ENCODE data around the gene PCDH1. TPM values are rescaled to one million over a fixed set of nuclear protein-coding genes. Genes with fewer than 3 reads are reported as not detected.
"Not testable (repeated sequence)": the region's sequence is repeated elsewhere in the genome, so short reads cannot be mapped to it uniquely, and the experiment has no call there.

Gene PCDH1
- 10.7 and 11.9 TPM in 2 replicates for polyA plus RNA-seq (2014; cell fraction: cytosol; rRNA removed)
- polyA plus RNA-seq (2014; cell fraction: nucleus; rRNA removed) = 9.0 and 10.1 TPM in 2 replicates

- DNase-seq (ENCODE audit: low spot score) = no peak
These were observed at the start of gene PCDH1 for GRCh38 chr5:141878186-141878710. Gene PCDH1 (minus strand): TSS chr5:141878410. CDS start chr5:141878262, 148 bp downstream.

GRCh38 chr5:141926434-141926833 lies 48.2 kb upstream of the PCDH1 start:
- DNase-seq (ENCODE audit: low spot score) = no peak

DNA sequence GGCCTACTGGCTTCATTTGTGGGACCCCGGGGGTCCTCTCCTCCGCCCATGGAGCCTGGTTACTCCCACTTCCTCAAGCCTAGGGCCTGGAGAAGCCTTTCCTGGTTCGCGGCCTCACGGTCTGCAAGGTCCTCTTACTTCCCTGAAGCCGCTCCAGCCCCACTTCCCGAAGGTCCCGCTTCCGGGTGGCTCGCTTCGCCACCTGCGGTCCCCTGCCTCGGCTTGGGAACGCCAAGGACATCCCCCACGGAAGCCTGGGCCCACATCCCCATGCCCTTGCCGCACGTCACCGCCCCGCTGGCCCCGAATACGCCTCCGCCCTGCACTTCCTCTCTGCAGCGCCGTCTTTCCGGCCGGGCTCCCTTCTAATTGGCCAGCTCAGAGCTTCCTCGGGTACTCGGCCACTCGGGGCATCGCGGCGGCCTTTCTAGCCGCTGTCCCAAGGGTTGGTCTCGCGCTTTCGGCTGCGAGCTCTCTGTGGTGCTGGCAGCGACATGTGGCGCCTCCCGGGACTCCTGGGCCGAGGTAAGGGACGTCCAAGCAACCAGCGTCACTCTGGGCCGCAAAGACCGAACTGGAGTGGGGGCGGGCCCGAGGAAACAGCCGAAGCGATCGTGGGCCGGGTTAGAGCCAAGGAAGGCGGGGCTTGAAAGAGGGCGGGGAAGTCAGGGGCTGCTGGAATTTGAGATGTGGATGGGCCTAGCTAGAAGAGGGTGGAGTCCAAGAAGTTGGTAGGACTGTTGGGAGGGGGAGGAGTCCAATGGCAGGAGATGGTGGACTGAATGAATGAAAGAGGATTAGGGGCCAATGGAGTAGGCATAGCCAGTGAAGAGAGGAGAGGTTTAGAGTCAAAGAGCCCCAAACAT lies 45.5 kb upstream of the PCDH1 start, which contains the start of gene DELE1:
TSS of gene DELE1 (plus strand) at position 424 of the 866 bp plus-strand sequence. CDS start at position 495, 71 bp downstream.
- DNase-seq (ENCODE audit: low spot score) = peak; percentile 94

DNA sequence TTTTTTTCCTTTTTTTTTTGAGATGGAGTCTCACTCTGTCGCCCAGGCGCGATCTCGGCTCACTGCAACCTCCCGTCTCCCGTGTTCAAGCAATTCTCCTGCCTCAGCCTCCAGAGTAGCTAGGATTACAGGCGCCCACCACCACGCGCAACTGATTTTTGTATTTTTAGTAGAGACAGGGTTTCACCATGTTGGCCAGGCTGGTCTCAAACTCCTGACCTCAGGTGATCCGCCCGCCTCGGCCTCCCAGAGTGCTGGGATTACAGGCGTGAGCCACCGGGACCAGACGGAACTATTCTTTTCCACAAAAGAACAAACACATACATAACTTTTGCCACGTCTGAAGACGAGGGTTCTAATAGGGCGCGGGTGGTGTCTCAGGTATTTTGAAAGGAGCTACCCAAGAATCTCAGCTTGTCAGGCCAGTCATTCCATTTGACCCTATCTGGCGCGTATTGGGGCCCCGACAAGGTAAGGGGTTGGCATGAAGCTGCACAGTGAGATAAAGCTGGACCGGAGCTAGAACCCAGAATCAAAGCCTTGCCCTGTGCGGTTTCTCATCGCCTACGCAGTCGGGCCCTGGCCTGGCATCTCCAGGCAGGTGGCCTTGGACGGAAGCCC lies 44.7 kb upstream of the PCDH1 start:
- DNase-seq (ENCODE audit: low spot score) = not testable (repeated sequence)

DNA sequence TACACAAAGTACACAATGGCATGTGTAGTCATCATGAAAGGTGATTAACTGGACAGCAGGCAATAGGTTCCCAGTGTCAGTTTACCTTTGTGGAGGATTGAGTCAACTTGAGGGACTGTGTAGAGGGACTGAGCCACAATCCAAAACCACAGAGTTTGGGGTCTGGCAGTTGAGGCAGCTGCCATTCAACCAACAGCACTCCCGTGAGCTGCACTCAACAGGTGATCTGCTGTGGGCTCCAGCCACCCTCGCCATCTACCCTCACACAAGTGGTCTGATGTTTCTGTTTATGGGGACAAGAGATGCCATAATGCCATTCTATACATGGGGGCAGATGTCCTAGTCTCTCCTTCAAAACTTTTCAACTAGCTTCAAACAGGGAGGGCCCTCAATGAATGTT lies 42.6 kb upstream of the PCDH1 start:
- no peak for DNase-seq (ENCODE audit: low spot score)

DNA sequence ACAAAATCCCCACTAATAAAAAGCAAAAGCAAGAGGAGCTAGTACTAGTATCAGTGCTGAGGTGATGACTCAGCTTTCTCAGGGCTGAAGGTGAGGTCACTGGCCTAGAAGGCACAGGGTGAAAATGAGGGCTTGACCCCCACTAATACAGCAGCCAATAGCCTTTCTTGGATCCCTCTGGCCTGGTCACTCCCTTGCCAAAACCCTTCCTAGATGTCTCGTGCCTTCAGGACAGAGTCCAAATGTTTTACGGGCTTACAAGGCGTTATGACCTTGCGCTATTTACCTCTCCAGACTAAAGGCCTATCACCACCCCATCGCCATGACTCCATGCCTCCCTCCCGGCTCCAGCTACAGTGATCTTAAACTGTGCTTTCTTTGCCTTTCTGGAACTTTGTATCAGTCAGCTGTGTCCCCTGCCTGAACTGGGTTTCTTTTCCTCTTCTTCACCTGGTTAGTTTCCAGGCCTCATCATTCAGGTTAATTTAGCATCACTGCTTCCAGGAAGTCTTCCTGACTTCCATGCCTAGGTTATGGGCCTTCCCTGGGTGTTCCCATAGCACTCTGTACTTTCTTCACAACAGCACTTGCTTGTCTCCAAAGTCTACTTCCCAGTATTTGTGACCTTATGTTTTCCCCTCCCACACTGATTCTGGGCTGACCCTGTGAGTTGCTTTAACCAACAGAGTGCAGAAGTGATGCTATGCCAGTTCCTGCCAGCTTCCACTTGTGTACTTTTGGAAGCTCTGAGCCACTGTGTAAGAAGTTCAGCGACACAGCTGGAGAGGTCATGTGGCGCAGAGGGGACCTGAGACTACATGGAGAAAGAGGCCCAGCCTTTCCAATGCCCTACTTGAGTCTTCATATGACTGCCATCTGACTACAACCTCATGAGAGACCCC lies 41.3 kb upstream of the PCDH1 start:
- DNase-seq (ENCODE audit: low spot score) = no peak

DNA sequence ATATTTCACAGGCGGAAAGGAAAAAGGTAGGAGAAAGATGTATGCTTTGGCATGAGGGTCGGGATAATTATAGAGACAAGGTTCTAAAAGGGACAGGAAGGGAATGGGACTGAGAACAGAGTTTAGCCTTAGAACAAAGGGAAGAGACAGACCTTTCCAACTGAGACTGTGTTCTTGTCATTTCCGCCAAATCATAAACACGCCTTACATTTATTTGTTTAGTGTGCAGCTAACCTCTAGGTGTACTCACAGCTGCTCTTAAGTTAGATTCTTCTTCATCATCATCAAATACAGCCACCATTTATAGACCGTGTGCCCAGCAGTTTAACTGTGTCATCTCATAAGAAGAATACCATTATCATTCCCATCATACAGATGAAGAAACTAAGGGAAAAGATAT lies 39.5 kb upstream of the PCDH1 start:
- no peak for DNase-seq (ENCODE audit: low spot score)

DNA sequence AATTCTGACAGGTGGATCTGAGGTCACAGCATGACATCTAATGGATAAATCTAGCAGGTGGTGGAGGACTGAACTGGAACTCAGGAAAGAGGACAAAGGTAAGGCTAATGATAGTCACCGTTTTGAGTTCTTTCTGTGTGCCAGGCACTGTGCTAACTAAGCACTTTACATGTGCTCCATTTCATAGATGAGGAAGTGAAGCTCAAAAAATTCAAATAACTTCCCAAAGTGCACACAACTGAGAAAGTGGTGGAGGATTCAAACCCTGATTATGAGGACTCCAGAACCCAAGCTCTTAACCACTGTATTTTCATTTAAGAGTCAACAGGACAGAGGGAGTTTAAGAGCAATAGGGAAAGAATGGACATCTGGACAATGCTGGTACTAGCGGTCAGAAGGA lies 38.3 kb upstream of the PCDH1 start:
- no peak for DNase-seq (ENCODE audit: low spot score)

- no peak for DNase-seq (ENCODE audit: low spot score)
These were observed 37.7 kb upstream of the PCDH1 start for GRCh38 chr5:141915881-141916336.

DNA sequence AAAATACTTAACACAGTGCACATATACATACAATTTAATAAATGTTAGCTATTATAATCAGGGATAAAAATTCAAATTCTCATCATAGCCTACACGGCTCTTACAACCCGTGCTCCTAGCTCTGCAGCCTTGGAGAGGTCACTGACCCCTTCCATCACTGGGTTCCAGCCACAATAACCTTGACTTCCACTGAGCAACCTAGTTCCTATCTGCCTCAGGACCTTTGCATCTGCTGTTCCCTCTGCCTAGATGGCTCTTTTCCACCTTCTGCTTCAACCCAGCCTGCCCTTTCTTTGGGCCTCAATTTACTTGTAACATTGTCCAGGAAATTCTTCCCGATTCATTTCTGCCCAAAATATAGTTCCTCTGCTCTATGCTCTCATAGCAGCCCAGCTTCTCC lies 36.6 kb upstream of the PCDH1 start:
- no peak for DNase-seq (ENCODE audit: low spot score)

- DNase-seq (ENCODE audit: low spot score) = peak; percentile 72
These were observed 36.1 kb upstream of the PCDH1 start for GRCh38 chr5:141914199-141914743.

DNA sequence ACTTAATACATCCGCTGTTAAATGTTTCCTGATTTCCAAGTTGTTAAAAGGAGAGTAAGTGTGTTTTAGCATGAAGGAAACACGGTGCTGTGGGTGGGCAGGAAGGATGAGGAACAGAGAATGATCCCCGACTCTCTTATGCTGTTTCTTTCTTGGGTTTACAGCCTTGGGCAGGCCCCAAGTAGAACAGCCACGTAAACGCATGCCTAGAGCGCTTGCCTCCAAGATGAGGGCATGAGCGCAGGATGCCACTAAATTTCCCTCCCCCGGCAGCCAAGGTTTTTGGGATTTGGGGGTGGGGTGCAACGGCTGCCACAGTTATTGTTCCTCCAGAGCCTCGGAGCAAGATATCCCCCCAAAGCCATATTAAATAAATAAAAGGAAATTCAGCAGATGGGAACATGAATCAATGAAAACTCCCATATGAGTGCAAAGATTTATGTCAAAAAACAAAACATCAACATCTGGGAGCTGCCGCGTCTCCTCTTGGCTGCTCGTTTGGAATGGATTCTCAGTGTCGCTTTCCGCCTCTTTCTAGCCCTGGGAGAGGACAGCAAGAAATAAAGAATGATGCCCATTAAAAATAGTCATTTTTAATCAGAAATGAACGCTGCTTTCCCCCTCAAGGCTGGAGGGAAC lies 35.5 kb upstream of the PCDH1 start:
- no peak for DNase-seq (ENCODE audit: low spot score)

DNA sequence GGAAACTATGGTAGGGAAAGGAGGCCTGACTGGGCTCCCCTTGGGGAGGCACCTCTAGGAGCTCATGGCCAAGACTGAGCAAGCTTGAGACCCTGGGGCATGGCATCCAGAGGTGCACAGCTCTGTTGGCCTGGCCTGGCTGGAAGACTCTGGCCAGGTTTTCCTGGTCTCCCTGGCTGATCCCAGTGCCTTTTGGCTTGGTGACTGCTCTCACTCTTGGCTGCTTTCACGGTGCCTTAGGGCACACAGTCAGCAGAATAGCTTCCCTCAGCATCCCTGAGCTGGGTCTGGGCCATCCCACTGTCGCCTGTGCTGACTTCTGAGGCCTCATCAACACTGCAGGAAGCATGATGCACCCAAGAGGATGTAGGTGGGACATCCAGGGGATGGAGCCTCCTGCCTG lies 32.1 kb upstream of the PCDH1 start:
- no peak for DNase-seq (ENCODE audit: low spot score)

GRCh38 chr5:141909212-141909611 lies 31.0 kb upstream of the PCDH1 start:
- DNase-seq (ENCODE audit: low spot score) = no peak

DNA sequence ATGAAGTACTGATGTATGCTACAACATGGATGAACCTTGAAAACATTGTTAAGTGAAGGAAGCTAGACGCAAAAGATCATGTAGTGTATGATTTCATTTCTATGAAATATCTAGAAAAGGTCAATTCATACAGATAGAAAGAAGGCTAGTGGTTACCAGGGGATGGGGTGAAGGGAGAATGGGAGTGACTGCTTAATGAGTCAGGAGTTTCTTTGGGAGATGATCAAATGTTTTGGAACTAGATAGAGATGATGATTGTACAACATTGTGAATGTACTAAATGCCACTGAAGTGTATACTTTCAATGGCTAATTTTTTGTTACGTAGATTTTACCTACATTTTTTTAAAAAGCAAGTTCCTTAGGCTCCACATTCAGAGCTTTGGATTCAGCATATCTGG lies 30.6 kb upstream of the PCDH1 start:
- DNase-seq (ENCODE audit: low spot score) = no peak

GRCh38 chr5:141906972-141907371 lies 28.8 kb upstream of the PCDH1 start:
- DNase-seq (ENCODE audit: low spot score) = no peak

DNA sequence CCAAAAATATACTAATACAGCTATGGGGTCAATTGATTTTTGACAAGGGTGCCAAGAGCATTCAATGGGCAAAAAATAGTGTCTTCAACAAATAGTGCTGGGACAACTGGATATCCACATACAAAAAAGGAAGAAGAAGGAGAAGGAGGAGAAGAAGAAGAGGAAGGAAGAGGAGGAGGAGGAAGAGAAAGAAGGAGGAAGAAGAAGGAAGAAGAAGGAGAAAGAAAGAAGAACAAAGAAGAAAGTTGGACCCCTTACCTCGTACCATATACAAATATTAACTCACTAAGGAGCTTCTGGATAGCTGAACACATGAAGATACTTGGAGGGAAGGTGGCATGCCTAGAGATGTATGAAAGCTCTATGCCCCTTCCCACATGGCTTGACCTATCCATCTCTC lies 28.3 kb upstream of the PCDH1 start:
- DNase-seq (ENCODE audit: low spot score) = no peak

DNA sequence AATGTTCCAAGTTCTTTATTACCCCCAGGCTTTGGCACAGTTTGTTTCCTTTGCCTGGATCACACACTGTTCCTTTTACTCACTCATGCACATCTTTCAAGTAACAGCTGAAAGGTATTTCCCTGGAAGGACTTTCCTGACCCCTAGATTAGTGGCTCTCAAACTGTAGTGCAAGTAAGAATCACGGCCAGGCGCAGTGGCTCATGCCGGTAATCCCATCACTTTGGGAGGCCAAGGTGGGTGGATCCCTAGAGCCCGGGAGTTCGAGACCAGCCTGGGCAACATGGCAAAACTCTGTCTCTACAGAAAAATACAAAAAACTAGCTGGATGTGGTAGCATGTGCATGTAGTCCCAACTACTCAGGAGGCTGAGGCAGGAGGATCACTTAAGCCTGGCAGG lies 26.3 kb upstream of the PCDH1 start:
- DNase-seq (ENCODE audit: low spot score) = no peak

- DNase-seq (ENCODE audit: low spot score) = no peak
These were observed 25.1 kb upstream of the PCDH1 start for GRCh38 chr5:141903261-141903660.

DNA sequence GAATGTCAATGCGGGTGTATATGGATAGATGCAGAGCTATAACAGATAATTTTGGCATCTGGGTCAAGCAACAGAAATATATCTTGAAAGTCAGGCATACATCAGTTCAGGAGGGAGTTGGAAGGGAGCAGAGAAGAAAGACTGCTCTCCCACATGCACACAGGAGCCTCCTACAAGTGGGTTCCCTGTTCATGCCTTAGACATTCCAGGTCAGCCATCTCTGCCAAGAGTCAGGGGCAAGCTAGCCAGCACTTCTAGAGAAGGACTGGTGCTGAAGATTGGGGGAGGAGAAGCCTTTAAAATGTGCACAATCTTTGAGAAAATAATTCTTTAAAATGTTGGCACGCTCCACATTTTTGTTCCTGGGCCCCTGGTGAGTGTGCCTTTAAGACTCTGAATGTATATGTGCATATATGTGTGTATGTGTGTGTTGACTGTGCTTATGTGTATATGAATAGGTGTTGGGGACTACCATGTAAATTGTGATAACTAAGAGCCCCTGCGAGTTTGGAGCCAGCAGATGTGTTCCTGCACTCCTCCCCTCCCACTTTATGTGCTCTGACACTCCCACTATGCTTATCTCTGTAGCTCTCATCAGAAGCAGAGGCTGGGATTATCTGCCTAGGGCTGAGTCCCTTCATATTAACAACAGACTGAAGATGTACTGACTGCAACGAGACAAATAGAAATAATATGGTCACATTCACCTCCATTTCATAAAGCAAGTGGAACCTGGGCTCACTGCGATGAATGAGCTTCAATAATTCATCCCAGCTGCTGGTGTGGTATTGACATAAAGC lies 24.0 kb upstream of the PCDH1 start:
- DNase-seq (ENCODE audit: low spot score) = no peak
